ENCODE measurements around the gene SGMS1. TPM values are rescaled to one million over a fixed set of nuclear protein-coding genes. Genes with fewer than 3 reads are reported as not detected.
"Not testable (repeated sequence)": the region's sequence is repeated elsewhere in the genome, so short reads cannot be mapped to it uniquely, and the experiment has no call there.

The SGMS1 gene
- total and polyA plus RNA-seq, 4 experiments from 2014 or later = 10.0 to 33.0 (median 20.3) TPM

DNA sequence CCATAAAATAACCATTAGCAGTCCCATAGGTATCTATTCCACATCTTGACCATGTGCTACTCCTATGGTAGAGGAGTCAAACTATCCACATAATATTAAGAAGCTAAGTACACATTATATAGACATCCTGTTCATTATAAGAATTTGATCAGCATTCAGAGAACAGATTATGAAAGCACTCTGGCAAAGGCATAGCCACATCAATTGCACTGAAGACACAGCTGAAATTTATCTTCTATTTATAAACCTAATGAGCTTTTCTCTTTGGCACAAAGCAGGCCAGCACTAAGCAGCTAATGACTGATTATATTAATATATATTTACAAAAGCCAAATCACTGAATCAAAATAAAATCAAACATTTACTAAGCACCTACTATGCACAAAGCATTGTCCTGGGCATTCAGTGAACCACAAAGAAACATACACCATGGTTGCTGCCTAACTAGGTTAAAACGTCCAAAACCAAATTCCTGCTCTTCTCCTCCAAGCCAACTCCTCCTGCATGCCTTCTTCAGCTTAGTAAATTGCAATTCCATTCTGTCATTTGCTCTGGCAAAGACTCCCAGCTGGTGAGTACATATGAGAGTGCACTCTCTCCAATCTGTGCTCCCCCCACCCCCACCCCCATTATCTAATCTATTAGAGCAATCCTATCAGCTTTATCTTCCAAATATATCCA lies 249.8 kb downstream of the SGMS1 start:
- CTCF ChIA-PET (ENCODE audit: partially characterized antibody) = interaction anchor here (0.8 kb wide), 1 partner anchor 12 kb away, joined by 5 read pairs; no protein-coding TSS in a partner anchor
- Histone ChIP-seq H3K9me3 (ENCODE audit: control insufficient read depth in 1 of 2, low read length in 2 of 2) (no peaks in the 10 kb centered on the region), H3K36me3 (ENCODE audit: insufficient read depth, low read length) (no peaks in the 10 kb centered on the region), H3K4me1 (ENCODE audit: insufficient read depth, low read length) (peaks cover 23% of the 10 kb centered on the region), H3K27me3 (ENCODE audit: insufficient read depth, low read length) (no peaks in the 10 kb centered on the region), H3K4me3 (ENCODE audit: low read length in 2 of 2) (no peak overlapping the region), H3K27ac (ENCODE audit: low read depth, low read length) (no peak overlapping the region)
- Mint-ChIP-seq H3K27me3 (no peaks in the 10 kb centered on the region), H3K27ac (no peak overlapping the region), H3K36me3 (peaks cover 15 to 21% of the 10 kb centered on the region in 2 donors), H3K4me3 (no peak overlapping the region), H3K4me1 (peaks cover 0 to 20% (median 13%) of the 10 kb centered on the region in 4 donors), H3K9me3 (peaks cover 0 to 2% (median 0%) of the 10 kb centered on the region in 8 donors)
- no peak for DNase-seq
- intact Hi-C loops (cut with micrococcal nuclease) = loop anchor here (5.0 kb wide), 1 partner anchor 48 kb away; no protein-coding TSS in a partner anchor
- POLR2A ChIA-PET (ENCODE audit: partially characterized antibody) = interaction anchor here (0.5 kb wide), 1 partner anchor 107 kb away, joined by 3 read pairs; no protein-coding TSS in a partner anchor

DNA sequence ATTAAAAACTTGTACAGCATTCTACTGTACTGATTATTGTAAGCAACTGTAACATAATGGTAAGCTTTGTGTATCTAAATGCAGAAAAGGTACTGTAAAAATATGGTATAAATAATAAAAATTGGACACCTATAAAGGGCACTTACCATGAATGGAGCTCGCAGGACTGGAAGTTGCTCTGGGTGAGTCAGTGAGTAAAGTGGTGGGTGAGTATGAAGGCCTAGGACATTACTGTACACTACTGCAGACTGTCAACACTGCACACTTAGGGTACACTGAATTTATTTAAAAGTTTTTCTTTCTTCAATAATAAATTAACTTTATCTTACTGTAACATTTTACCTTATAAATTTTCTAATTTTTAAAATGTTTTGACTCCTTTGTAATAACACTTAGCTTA lies 253.8 kb downstream of the SGMS1 start:
- Mint-ChIP-seq H3K4me1 (peaks cover 3 to 14% (median 8%) of the 10 kb centered on the region in 4 donors), H3K27me3 (no peaks in the 10 kb centered on the region), H3K36me3 (peaks cover 21 to 27% of the 10 kb centered on the region in 2 donors), H3K27ac (no peak overlapping the region), H3K4me3 (no peak overlapping the region), H3K9me3 (peaks cover 0 to 4% (median 0%) of the 10 kb centered on the region in 8 donors)
- ChIA-PET POLR2A (ENCODE audit: partially characterized antibody) (no interaction called here), CTCF (ENCODE audit: partially characterized antibody) (interaction anchor here (2.0 to 2.9 kb wide), 2 partner anchors 11 to 12 kb away, joined by 8 to 17 read pairs; no protein-coding TSS in a partner anchor)
- H3K4me3 ChIP-seq (ENCODE audit: low read length in 2 of 2) = no peak overlapping the region
- H3K27ac ChIP-seq (ENCODE audit: low read depth, low read length) = no peak overlapping the region
- intact Hi-C loops (cut with micrococcal nuclease) = loop anchor here (5.0 kb wide), 1 partner anchor 52 kb away; no protein-coding TSS in a partner anchor
- no peaks in the 10 kb centered on the region for H3K9me3 ChIP-seq (ENCODE audit: control insufficient read depth in 1 of 2, low read length in 2 of 2)
- H3K36me3 ChIP-seq (ENCODE audit: insufficient read depth, low read length) = no peaks in the 10 kb centered on the region
- H3K27me3 ChIP-seq (ENCODE audit: insufficient read depth, low read length) = no peaks in the 10 kb centered on the region
- no peak for DNase-seq
- H3K4me1 ChIP-seq (ENCODE audit: insufficient read depth, low read length) = peaks cover 9% of the 10 kb centered on the region

- CTCF ChIA-PET (ENCODE audit: partially characterized antibody) = interaction anchor here (0.8 to 2.9 kb wide), 17 partner anchors 8 to 519 kb away, joined by 3 to 17 read pairs (median 4); partner anchors contain the start of gene SGMS1
- no peaks in the 10 kb centered on the region for H3K9me3 ChIP-seq (ENCODE audit: control insufficient read depth in 1 of 2, low read length in 2 of 2)
- Mint-ChIP-seq H3K27ac (no peak overlapping the region), H3K4me1 (peaks cover 11 to 20% (median 13%) of the 10 kb centered on the region in 4 donors), H3K4me3 (no peak overlapping the region), H3K36me3 (peaks cover 37 to 44% of the 10 kb centered on the region in 2 donors), H3K27me3 (no peaks in the 10 kb centered on the region), H3K9me3 (peaks cover 0 to 18% (median 3%) of the 10 kb centered on the region in 8 donors)
- no peaks in the 10 kb centered on the region for H3K36me3 ChIP-seq (ENCODE audit: insufficient read depth, low read length)
- no peak overlapping the region for H3K27ac ChIP-seq (ENCODE audit: low read depth, low read length)
- intact Hi-C loops (cut with micrococcal nuclease) = loop anchor here (1.0 kb wide), 1 partner anchor 286 kb away; no protein-coding TSS in a partner anchor
- DNase-seq = peak in 1 of 5 donors; percentile 3
- peaks cover 4% of the 10 kb centered on the region for H3K4me1 ChIP-seq (ENCODE audit: insufficient read depth, low read length)
- H3K27me3 ChIP-seq (ENCODE audit: insufficient read depth, low read length) = no peaks in the 10 kb centered on the region
- POLR2A ChIA-PET (ENCODE audit: partially characterized antibody) = no interaction called here
- no peak overlapping the region for H3K4me3 ChIP-seq (ENCODE audit: low read length in 2 of 2)
Observed at GRCh38 chr10:50367732-50368131, 256.0 kb downstream of the SGMS1 start.

- Mint-ChIP-seq H3K36me3 (peaks cover 44 to 47% of the 10 kb centered on the region in 2 donors), H3K4me1 (peaks cover 11 to 24% (median 17%) of the 10 kb centered on the region in 4 donors), H3K9me3 (peaks cover 0 to 25% (median 4%) of the 10 kb centered on the region in 8 donors)
- H3K27me3 ChIP-seq (ENCODE audit: insufficient read depth, low read length); H3K4me3 ChIP-seq (ENCODE audit: low read length in 2 of 2); H3K27me3 Mint-ChIP-seq; H3K4me3 Mint-ChIP-seq; H3K27ac Mint-ChIP-seq; DNase-seq; H3K36me3 ChIP-seq (ENCODE audit: insufficient read depth, low read length); POLR2A ChIA-PET (ENCODE audit: partially characterized antibody); H3K27ac ChIP-seq (ENCODE audit: low read depth, low read length); H3K4me1 ChIP-seq (ENCODE audit: insufficient read depth, low read length); H3K9me3 ChIP-seq (ENCODE audit: control insufficient read depth in 1 of 2, low read length in 2 of 2); intact Hi-C loops (cut with micrococcal nuclease): not testable (repeated sequence)
- CTCF ChIA-PET (ENCODE audit: partially characterized antibody) = interaction anchor here (2.0 to 2.7 kb wide), 2 partner anchors 255 to 287 kb away, joined by 7 to 17 read pairs; no protein-coding TSS in a partner anchor
Observed at GRCh38 chr10:50366421-50366820, 257.3 kb downstream of the SGMS1 start.

- peaks cover 0 to 25% (median 4%) of the 10 kb centered on the region in 8 donors for H3K9me3 Mint-ChIP-seq
- H3K27ac ChIP-seq (ENCODE audit: low read depth, low read length); H3K27me3 Mint-ChIP-seq; H3K9me3 ChIP-seq (ENCODE audit: control insufficient read depth in 1 of 2, low read length in 2 of 2); H3K4me3 Mint-ChIP-seq; H3K36me3 ChIP-seq (ENCODE audit: insufficient read depth, low read length); POLR2A ChIA-PET (ENCODE audit: partially characterized antibody); H3K4me3 ChIP-seq (ENCODE audit: low read length in 2 of 2); H3K27me3 ChIP-seq (ENCODE audit: insufficient read depth, low read length); H3K4me1 ChIP-seq (ENCODE audit: insufficient read depth, low read length); intact Hi-C loops (cut with micrococcal nuclease); DNase-seq: not testable (repeated sequence)
- CTCF ChIA-PET (ENCODE audit: partially characterized antibody) = interaction anchor here (1.2 kb wide), 1 partner anchor 17 kb away, joined by 3 read pairs; no protein-coding TSS in a partner anchor
- peaks cover 13 to 24% (median 18%) of the 10 kb centered on the region in 4 donors for H3K4me1 Mint-ChIP-seq
- peak overlapping the region in 2 of 7 donors; percentile 18 to 37 for H3K27ac Mint-ChIP-seq
- H3K36me3 Mint-ChIP-seq = peaks cover 44 to 47% of the 10 kb centered on the region in 2 donors
Observed at GRCh38 chr10:50364730-50365129, 259.0 kb downstream of the SGMS1 start.

DNA sequence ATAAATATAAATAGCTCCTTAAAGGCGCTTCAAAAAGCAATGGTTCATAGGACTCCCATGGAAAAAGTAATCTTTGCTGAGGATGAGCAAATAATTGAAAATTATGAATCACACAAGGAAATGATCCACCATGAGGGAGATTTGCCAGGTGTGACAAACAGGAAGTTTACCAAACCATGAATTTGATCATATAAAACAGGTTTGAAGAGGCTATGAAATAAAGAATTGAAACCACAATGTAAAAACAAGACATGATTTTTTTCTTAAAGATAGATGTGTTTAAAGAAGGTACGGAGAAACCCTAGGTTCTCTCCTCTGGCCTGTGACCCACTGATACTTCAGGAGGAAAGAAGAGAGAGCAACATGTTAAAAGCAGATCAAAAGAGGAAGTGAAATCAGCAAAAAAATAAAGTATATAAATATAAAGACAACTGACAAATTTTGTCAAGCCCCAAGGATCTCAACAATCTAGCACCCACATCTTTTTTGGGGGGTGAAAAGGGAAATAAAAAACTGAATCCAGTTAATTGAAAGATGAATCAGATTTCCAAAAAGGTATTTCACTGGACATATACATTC lies 261.1 kb downstream of the SGMS1 start:
- peak overlapping the region in 2 of 7 donors; percentile 15 to 70 for H3K27ac Mint-ChIP-seq
- Histone ChIP-seq H3K27me3 (ENCODE audit: insufficient read depth, low read length) (no peaks in the 10 kb centered on the region), H3K4me3 (ENCODE audit: low read length in 2 of 2) (no peak overlapping the region), H3K36me3 (ENCODE audit: insufficient read depth, low read length) (no peaks in the 10 kb centered on the region), H3K27ac (ENCODE audit: low read depth, low read length) (no peak overlapping the region), H3K4me1 (ENCODE audit: insufficient read depth, low read length) (peaks cover 10% of the 10 kb centered on the region), H3K9me3 (ENCODE audit: control insufficient read depth in 1 of 2, low read length in 2 of 2) (no peaks in the 10 kb centered on the region)
- peaks cover 42 to 45% of the 10 kb centered on the region in 2 donors for H3K36me3 Mint-ChIP-seq
- H3K27me3 Mint-ChIP-seq = no peaks in the 10 kb centered on the region
- H3K4me3 Mint-ChIP-seq = peak overlapping the region in 2 of 8 donors; percentile 1 to 46
- no peak for DNase-seq
- H3K9me3 Mint-ChIP-seq = peaks cover 0 to 25% (median 4%) of the 10 kb centered on the region in 8 donors
- H3K4me1 Mint-ChIP-seq = peaks cover 18 to 24% (median 23%) of the 10 kb centered on the region in 4 donors
- ChIA-PET POLR2A (ENCODE audit: partially characterized antibody) (no interaction called here), CTCF (ENCODE audit: partially characterized antibody) (no interaction called here)
- intact Hi-C loops (cut with micrococcal nuclease) = no loop called here

DNA sequence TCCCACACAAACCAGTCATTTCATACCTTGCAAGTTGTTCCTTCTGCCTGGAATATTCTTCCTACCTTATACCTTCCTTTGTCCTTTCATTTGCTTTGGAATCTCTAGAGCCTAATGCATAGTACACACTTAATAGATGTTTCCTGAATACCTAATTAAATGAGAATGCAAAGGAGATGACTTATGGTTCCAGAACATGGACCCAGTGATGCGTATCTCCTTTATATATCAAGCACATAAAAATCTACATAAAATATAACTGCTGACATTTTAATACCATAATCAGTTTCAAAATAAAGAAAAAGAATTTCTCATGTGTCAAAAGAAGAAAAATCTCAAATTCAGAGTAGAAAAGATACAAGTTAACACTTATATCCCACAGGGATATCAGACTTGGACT lies 261.8 kb downstream of the SGMS1 start:
- H3K27ac Mint-ChIP-seq = no peak overlapping the region
- POLR2A ChIA-PET (ENCODE audit: partially characterized antibody) = no interaction called here
- peaks cover 35 to 40% of the 10 kb centered on the region in 2 donors for H3K36me3 Mint-ChIP-seq
- Histone ChIP-seq H3K27me3 (ENCODE audit: insufficient read depth, low read length) (no peaks in the 10 kb centered on the region), H3K27ac (ENCODE audit: low read depth, low read length) (no peak overlapping the region), H3K36me3 (ENCODE audit: insufficient read depth, low read length) (no peaks in the 10 kb centered on the region), H3K4me3 (ENCODE audit: low read length in 2 of 2) (no peak overlapping the region), H3K9me3 (ENCODE audit: control insufficient read depth in 1 of 2, low read length in 2 of 2) (no peaks in the 10 kb centered on the region), H3K4me1 (ENCODE audit: insufficient read depth, low read length) (peaks cover 10% of the 10 kb centered on the region)
- intact Hi-C loops (cut with micrococcal nuclease) = no loop called here
- peaks cover 18 to 24% (median 23%) of the 10 kb centered on the region in 4 donors for H3K4me1 Mint-ChIP-seq
- no peaks in the 10 kb centered on the region for H3K27me3 Mint-ChIP-seq
- no peak overlapping the region for H3K4me3 Mint-ChIP-seq
- H3K9me3 Mint-ChIP-seq = peaks cover 0 to 25% (median 4%) of the 10 kb centered on the region in 8 donors
- CTCF ChIA-PET (ENCODE audit: partially characterized antibody) = no interaction called here
- no peak for DNase-seq

Measured in CD4-positive, alpha-beta memory T cell (primary cell).